ENCODE measurements around the gene QSOX1. TPM values are rescaled to one million over a fixed set of nuclear protein-coding genes. Genes with fewer than 3 reads are reported as not detected.

QSOX1 gene
- total RNA-seq, 1 experiment from 2014 or later = 135 TPM

DNA sequence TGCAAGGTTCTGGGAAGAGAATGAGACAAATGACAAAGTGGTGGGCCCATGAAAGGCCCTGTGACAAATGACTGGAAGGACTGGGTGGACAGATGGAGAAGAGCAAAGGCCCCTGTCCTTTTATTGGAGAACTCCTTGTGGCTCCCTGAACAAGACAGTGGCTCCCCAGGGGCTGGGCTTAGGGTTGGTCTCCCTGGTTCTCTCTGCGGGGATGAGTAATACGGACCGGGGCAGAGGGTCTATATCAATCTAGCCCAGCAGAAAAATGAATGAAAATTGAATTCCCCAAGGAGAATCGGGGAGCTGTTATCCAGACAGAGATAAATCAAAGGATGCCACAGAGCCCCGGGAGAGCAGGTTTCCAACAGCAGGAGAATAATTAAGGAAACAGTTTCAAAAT lies 70.2 kb downstream of the QSOX1 start (continued):
- TF ChIP-seq, protein P1, sequence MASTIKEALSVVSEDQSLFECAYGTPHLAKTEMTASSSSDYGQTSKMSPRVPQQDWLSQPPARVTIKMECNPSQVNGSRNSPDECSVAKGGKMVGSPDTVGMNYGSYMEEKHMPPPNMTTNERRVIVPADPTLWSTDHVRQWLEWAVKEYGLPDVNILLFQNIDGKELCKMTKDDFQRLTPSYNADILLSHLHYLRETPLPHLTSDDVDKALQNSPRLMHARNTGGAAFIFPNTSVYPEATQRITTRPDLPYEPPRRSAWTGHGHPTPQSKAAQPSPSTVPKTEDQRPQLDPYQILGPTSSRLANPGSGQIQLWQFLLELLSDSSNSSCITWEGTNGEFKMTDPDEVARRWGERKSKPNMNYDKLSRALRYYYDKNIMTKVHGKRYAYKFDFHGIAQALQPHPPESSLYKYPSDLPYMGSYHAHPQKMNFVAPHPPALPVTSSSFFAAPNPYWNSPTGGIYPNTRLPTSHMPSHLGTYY (CRISPR knock-in tag; IDR thresholded peaks at IDR 0.05) = no peak
- TF ChIP-seq HMGA2 (CRISPR knock-in tag; IDR thresholded peaks at IDR 0.05) = no peak
- TF ChIP-seq, protein P2, sequence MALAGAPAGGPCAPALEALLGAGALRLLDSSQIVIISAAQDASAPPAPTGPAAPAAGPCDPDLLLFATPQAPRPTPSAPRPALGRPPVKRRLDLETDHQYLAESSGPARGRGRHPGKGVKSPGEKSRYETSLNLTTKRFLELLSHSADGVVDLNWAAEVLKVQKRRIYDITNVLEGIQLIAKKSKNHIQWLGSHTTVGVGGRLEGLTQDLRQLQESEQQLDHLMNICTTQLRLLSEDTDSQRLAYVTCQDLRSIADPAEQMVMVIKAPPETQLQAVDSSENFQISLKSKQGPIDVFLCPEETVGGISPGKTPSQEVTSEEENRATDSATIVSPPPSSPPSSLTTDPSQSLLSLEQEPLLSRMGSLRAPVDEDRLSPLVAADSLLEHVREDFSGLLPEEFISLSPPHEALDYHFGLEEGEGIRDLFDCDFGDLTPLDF (CRISPR knock-in tag; IDR thresholded peaks at IDR 0.05) = no peak
- TF ChIP-seq, protein P3, sequence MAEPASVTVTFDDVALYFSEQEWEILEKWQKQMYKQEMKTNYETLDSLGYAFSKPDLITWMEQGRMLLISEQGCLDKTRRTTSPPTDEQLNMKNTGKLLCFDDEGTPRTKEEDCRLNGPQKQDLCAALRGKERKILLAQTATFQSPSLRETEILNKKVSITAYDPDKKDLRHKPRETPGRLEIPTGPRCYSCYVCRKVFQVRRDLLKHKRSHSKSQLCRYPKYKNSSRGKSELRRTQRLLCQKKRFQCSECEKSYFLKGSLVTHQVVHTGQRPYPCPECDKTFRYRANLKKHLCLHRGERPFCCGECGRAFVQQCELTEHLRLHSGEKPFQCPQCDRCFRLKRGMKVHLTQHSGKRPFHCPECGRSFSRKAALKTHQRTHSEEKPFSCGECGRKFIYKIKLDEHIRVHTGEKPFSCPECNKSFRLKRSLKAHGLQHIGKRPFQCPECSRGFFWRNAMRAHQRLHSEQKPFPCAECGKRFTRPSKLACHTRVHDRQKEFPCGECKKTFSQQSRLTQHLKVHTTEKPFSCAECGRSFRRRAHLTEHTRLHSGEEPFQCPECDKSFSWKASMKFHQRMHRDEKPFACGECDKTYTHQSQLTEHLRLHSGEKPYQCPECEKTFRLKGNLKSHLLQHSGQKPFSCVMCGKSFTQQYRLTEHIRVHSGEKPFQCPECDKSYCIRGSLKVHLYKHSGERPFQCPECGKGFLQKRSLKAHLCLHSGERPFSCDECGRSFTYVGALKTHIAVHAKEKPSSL (CRISPR knock-in tag; conservative IDR thresholded peaks at IDR 0.05) = no peak
- TF ChIP-seq, protein P4, sequence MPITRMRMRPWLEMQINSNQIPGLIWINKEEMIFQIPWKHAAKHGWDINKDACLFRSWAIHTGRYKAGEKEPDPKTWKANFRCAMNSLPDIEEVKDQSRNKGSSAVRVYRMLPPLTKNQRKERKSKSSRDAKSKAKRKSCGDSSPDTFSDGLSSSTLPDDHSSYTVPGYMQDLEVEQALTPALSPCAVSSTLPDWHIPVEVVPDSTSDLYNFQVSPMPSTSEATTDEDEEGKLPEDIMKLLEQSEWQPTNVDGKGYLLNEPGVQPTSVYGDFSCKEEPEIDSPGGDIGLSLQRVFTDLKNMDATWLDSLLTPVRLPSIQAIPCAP (CRISPR knock-in tag; IDR thresholded peaks at IDR 0.05) = no peak
- TF ChIP-seq EMX1 (CRISPR knock-in tag; IDR thresholded peaks at IDR 0.05) = no peak
- no peak for TF ChIP-seq FOXK1 (CRISPR knock-in tag; IDR thresholded peaks at IDR 0.05)
- TF ChIP-seq NR1H2 (CRISPR knock-in tag; IDR thresholded peaks at IDR 0.05) = no peak
- TF ChIP-seq, protein P5, sequence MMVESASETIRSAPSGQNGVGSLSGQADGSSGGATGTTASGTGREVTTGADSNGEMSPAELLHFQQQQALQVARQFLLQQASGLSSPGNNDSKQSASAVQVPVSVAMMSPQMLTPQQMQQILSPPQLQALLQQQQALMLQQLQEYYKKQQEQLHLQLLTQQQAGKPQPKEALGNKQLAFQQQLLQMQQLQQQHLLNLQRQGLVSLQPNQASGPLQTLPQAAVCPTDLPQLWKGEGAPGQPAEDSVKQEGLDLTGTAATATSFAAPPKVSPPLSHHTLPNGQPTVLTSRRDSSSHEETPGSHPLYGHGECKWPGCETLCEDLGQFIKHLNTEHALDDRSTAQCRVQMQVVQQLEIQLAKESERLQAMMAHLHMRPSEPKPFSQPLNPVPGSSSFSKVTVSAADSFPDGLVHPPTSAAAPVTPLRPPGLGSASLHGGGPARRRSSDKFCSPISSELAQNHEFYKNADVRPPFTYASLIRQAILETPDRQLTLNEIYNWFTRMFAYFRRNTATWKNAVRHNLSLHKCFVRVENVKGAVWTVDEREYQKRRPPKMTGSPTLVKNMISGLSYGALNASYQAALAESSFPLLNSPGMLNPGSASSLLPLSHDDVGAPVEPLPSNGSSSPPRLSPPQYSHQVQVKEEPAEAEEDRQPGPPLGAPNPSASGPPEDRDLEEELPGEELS (CRISPR knock-in tag; IDR thresholded peaks at IDR 0.05) = no peak

DNA sequence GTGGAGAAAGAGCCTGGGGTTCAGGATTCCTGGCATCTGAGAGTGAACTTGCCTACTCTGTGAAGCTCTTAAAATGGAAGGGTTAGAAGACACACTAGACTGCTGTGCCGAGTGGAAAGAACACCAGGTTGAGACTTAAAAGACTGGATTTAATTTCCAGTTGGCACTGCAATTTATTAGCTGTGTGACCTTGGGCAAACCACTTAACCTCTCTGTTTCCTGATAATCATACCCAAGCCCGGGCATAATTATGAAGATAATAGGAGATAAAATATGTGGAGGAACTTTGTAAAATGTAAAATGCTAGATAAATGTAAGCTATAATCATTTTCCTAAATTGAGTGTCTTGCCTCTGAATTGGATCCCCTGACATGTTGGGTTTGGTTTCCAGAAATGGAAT lies 70.7 kb downstream of the QSOX1 start:
- CTCF ChIA-PET = interaction anchor here (0.7 to 2.1 kb wide), 3 partner anchors 28 to 44 kb away, joined by 3 to 7 read pairs (median 4); no protein-coding TSS in a partner anchor
- Mint-ChIP-seq H3K9me3 (no peaks in the 10 kb centered on the region), H3K27me3 (ENCODE audit: low read depth) (peaks cover 49% of the 10 kb centered on the region), H3K27ac (no peak overlapping the region), H3K4me3 (no peak overlapping the region), H3K36me3 (no peaks in the 10 kb centered on the region), H3K4me1 (peaks cover 21% of the 10 kb centered on the region)
- no peak for ATAC-seq
- TF ChIP-seq NR2C2 (CRISPR knock-in tag; IDR thresholded peaks at IDR 0.05) = no peak
- TF ChIP-seq FOXJ3 (CRISPR knock-in tag; IDR thresholded peaks at IDR 0.05; ENCODE audit: borderline replicate concordance) = no peak
- no peak for TF ChIP-seq JAZF1 (CRISPR knock-in tag; IDR thresholded peaks at IDR 0.05)
- no peak for TF ChIP-seq RELA (CRISPR knock-in tag; IDR thresholded peaks at IDR 0.05; ENCODE audit: borderline replicate concordance)
- no peak for TF ChIP-seq NFE2L1 (CRISPR knock-in tag; IDR thresholded peaks at IDR 0.05)
- TF ChIP-seq ELF4 (CRISPR knock-in tag; IDR thresholded peaks at IDR 0.05; ENCODE audit: low read depth) = no peak
- TF ChIP-seq FOXP1 (CRISPR knock-in tag; IDR thresholded peaks at IDR 0.05; ENCODE audit: borderline replicate concordance) = no peak
- TF ChIP-seq TEAD1 (CRISPR knock-in tag; IDR thresholded peaks at IDR 0.05) = no peak
- no peak for TF ChIP-seq NFATC4 (CRISPR knock-in tag; IDR thresholded peaks at IDR 0.05)
- no peak for TF ChIP-seq ETV6 (CRISPR knock-in tag; IDR thresholded peaks at IDR 0.05)
- TF ChIP-seq, protein P6, sequence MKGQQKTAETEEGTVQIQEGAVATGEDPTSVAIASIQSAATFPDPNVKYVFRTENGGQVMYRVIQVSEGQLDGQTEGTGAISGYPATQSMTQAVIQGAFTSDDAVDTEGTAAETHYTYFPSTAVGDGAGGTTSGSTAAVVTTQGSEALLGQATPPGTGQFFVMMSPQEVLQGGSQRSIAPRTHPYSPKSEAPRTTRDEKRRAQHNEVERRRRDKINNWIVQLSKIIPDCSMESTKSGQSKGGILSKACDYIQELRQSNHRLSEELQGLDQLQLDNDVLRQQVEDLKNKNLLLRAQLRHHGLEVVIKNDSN (CRISPR knock-in tag; IDR thresholded peaks at IDR 0.05) = no peak
- TF ChIP-seq CREM (CRISPR knock-in tag; IDR thresholded peaks at IDR 0.05) = no peak
- TF ChIP-seq, protein P7, sequence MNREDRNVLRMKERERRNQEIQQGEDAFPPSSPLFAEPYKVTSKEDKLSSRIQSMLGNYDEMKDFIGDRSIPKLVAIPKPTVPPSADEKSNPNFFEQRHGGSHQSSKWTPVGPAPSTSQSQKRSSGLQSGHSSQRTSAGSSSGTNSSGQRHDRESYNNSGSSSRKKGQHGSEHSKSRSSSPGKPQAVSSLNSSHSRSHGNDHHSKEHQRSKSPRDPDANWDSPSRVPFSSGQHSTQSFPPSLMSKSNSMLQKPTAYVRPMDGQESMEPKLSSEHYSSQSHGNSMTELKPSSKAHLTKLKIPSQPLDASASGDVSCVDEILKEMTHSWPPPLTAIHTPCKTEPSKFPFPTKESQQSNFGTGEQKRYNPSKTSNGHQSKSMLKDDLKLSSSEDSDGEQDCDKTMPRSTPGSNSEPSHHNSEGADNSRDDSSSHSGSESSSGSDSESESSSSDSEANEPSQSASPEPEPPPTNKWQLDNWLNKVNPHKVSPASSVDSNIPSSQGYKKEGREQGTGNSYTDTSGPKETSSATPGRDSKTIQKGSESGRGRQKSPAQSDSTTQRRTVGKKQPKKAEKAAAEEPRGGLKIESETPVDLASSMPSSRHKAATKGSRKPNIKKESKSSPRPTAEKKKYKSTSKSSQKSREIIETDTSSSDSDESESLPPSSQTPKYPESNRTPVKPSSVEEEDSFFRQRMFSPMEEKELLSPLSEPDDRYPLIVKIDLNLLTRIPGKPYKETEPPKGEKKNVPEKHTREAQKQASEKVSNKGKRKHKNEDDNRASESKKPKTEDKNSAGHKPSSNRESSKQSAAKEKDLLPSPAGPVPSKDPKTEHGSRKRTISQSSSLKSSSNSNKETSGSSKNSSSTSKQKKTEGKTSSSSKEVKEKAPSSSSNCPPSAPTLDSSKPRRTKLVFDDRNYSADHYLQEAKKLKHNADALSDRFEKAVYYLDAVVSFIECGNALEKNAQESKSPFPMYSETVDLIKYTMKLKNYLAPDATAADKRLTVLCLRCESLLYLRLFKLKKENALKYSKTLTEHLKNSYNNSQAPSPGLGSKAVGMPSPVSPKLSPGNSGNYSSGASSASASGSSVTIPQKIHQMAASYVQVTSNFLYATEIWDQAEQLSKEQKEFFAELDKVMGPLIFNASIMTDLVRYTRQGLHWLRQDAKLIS (CRISPR knock-in tag; IDR thresholded peaks at IDR 0.05; ENCODE audit: borderline replicate concordance) = no peak
- TF ChIP-seq GTF2I (CRISPR knock-in tag; conservative IDR thresholded peaks at IDR 0.05) = no peak
- no peak for TF ChIP-seq ATF1 (CRISPR knock-in tag; IDR thresholded peaks at IDR 0.05)
- no peak for TF ChIP-seq ESRRA (CRISPR knock-in tag; IDR thresholded peaks at IDR 0.05; ENCODE audit: borderline replicate concordance)
- no peak for TF ChIP-seq TP53 (CRISPR knock-in tag; IDR thresholded peaks at IDR 0.05)
- TF ChIP-seq HMGA2 (CRISPR knock-in tag; IDR thresholded peaks at IDR 0.05) = no peak
- POLR2A ChIA-PET = interaction anchor here (0.6 to 1.5 kb wide), 2 partner anchors 18 to 184 kb away, joined by 3 read pairs; no protein-coding TSS in a partner anchor
- DNase-seq (ENCODE audit: low spot score) = no peak

All from WTC11 (cell line).